Thyroid gland (tissue), 4 donors: Measurements from ENCODE around the gene DHX15.

Experiments
- CTCF ChIP-seq, 6 experiments: fragments of 200-600 bp in 3 of 6; fragments of 450-650 bp in 3 of 6; sonication (generic) in 3 of 6; IDR thresholded peaks; one replicate each; pipeline ENCODE4 v1.5.1; 2016 to 2019; ENCODE audit warnings: antibody characterized with exemption in 6 of 6, mild to moderate bottlenecking in 2 of 6, inconsistent platforms in 1 of 6, moderate library complexity in 1 of 6
- POLR2A ChIP-seq, 2 donors: fragments of 450-650 bp; IDR thresholded peaks; one replicate each; pipeline ENCODE4 v1.6.1; 2017; ENCODE audit warnings: antibody characterized with exemption in 2 of 2, mild to moderate bottlenecking in 2 of 2, moderate library complexity in 1 of 2

DNA sequence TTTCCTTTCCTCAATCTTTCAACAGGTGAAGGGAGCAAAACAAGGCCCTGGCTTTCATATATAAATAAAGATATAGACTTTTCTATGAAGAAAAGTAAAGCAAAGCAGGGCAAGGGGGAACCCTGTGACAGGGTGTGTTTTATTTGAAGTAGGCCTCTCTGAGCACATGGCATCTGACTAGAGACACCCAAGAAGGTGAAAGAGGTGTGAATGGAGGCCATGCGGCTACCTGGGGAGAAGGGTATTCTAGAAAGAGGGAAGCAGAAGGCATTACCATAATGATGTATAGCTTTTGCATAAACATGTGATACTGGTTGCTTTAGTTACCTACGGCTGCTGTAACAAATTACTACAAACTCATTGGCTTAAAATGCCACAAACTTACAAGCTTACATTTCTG is 75.8 kb downstream of the DHX15 start:
- TF ChIP-seq CTCF (IDR thresholded peaks at IDR 0.05) (no peak), POLR2A (IDR thresholded peaks at IDR 0.05) (no peak)
